DND-41 (cell line): ENCODE data around the gene TMEM92.

Experiments used
- CTCF ChIP-seq: IDR thresholded peaks from 2 replicates; pipeline ENCODE4 v1.5.1; 2012; ENCODE audit warnings: borderline replicate concordance, low read length, moderate library complexity, mild to moderate bottlenecking; ENCODE audit not compliant: poor library complexity, severe bottlenecking; ENCODE audit errors: extremely low read depth
- EZH2 ChIP-seq: IDR thresholded peaks from 3 replicates; pipeline ENCODE4 v1.6.1; 2012; ENCODE audit warnings: borderline replicate concordance, low read depth, mild to moderate bottlenecking, moderate library complexity, low read length, inconsistent platforms; ENCODE audit not compliant: severe bottlenecking

DNA sequence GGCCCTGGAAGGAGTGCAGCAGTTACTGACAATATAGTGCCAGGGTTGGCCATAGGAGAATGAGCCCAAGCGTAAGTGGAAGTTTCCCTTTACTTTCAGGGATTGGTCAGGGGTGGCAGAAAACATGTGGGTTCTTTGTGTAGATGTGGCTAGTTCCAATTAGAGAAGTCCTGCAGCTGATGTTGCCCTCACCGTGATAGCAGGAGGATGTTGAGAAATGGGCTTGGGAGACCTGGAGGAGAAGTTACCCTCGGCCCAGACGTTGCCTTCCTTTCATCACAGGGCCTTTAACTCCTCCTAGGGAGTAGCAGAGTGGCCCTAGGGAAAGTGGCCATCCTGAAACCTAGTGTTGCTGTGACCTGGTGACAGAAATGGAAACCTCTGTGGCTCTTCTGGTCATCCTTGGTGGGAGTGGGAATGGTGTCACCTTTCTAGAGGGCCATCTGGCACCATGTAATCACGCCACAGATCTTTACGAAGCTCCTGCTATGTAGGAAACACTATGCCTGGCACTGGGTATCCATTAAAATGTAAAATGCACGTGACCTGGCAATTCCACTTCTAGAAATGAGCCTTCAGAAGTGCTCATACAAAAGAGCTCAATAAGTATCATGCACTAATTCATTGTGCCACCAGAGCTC is 6.7 kb downstream of the TMEM92 start:
- TF ChIP-seq CTCF (no peak), EZH2 (no peak)
